ENCODE results near the gene SHISA5. TPM values are rescaled to one million over a fixed set of nuclear protein-coding genes. Genes with fewer than 3 reads are reported as not detected.

SHISA5 gene
- total RNA-seq, 1 experiment from 2014 or later = 137 TPM

DNA sequence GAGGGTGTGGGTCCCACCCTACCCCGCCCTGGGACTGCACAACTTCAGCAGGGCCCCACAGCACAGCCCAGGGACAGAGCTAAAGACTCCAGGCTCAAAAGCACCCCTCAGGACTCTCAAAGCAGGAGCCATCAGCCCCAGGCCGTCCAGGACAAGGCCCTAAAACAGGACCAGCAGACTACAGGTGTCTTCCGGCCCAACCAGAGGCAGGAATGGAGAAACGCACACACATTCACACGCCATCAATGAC, 31.4 kb downstream of the SHISA5 start:
- CTCF ChIA-PET = interaction anchor here (0.6 to 6.3 kb wide), 28 partner anchors 8 to 267 kb away, joined by 3 to 168 read pairs (median 7); partner anchors contain the start of genes ATRIP, CCDC51, PFKFB4 and SHISA5

DNA sequence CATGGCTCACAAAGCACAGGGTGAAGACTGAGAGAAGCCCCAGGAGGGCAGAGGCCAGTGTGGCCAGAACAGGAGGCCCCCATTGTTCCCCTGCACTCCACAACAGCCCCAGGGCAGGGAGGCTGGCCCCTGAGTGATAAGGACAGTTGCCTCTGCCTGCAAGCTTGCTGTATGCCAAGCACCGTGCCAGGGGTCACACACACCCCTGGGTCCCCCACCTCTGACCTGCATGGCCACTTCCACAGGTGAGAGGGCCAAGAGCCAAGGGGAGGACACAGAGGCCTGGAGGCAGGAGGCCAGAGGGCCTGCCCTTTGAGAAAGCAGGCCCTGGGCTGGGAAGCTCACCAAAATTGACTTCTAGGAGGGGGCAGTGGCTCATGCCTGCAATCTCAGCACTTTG, 33.7 kb downstream of the SHISA5 start:
- H3K4me3 Mint-ChIP-seq = no peak overlapping the region
- TF ChIP-seq, protein P1, sequence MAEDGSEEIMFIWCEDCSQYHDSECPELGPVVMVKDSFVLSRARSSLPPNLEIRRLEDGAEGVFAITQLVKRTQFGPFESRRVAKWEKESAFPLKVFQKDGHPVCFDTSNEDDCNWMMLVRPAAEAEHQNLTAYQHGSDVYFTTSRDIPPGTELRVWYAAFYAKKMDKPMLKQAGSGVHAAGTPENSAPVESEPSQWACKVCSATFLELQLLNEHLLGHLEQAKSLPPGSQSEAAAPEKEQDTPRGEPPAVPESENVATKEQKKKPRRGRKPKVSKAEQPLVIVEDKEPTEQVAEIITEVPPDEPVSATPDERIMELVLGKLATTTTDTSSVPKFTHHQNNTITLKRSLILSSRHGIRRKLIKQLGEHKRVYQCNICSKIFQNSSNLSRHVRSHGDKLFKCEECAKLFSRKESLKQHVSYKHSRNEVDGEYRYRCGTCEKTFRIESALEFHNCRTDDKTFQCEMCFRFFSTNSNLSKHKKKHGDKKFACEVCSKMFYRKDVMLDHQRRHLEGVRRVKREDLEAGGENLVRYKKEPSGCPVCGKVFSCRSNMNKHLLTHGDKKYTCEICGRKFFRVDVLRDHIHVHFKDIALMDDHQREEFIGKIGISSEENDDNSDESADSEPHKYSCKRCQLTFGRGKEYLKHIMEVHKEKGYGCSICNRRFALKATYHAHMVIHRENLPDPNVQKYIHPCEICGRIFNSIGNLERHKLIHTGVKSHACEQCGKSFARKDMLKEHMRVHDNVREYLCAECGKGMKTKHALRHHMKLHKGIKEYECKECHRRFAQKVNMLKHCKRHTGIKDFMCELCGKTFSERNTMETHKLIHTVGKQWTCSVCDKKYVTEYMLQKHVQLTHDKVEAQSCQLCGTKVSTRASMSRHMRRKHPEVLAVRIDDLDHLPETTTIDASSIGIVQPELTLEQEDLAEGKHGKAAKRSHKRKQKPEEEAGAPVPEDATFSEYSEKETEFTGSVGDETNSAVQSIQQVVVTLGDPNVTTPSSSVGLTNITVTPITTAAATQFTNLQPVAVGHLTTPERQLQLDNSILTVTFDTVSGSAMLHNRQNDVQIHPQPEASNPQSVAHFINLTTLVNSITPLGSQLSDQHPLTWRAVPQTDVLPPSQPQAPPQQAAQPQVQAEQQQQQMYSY (CRISPR knock-in tag; IDR thresholded peaks at IDR 0.05) = no peak
- TF ChIP-seq JAZF1 (CRISPR knock-in tag; IDR thresholded peaks at IDR 0.05) = no peak
- TF ChIP-seq GTF2I (CRISPR knock-in tag; conservative IDR thresholded peaks at IDR 0.05) = no peak
- no peak for TF ChIP-seq ATF1 (CRISPR knock-in tag; IDR thresholded peaks at IDR 0.05)
- no peak for TF ChIP-seq TEAD1 (CRISPR knock-in tag; IDR thresholded peaks at IDR 0.05)
- no peak for TF ChIP-seq ZNF138 (CRISPR knock-in tag; conservative IDR thresholded peaks at IDR 0.05)
- TF ChIP-seq, protein P2, sequence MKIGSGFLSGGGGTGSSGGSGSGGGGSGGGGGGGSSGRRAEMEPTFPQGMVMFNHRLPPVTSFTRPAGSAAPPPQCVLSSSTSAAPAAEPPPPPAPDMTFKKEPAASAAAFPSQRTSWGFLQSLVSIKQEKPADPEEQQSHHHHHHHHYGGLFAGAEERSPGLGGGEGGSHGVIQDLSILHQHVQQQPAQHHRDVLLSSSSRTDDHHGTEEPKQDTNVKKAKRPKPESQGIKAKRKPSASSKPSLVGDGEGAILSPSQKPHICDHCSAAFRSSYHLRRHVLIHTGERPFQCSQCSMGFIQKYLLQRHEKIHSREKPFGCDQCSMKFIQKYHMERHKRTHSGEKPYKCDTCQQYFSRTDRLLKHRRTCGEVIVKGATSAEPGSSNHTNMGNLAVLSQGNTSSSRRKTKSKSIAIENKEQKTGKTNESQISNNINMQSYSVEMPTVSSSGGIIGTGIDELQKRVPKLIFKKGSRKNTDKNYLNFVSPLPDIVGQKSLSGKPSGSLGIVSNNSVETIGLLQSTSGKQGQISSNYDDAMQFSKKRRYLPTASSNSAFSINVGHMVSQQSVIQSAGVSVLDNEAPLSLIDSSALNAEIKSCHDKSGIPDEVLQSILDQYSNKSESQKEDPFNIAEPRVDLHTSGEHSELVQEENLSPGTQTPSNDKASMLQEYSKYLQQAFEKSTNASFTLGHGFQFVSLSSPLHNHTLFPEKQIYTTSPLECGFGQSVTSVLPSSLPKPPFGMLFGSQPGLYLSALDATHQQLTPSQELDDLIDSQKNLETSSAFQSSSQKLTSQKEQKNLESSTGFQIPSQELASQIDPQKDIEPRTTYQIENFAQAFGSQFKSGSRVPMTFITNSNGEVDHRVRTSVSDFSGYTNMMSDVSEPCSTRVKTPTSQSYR (CRISPR knock-in tag; IDR thresholded peaks at IDR 0.05) = no peak
- no peak for TF ChIP-seq ZNF263 (CRISPR knock-in tag; IDR thresholded peaks at IDR 0.05; ENCODE audit: low read depth)
- TF ChIP-seq RORB (CRISPR knock-in tag; IDR thresholded peaks at IDR 0.05) = no peak
- no peak for TF ChIP-seq SOX15 (CRISPR knock-in tag; IDR thresholded peaks at IDR 0.05)
- no peak for ATAC-seq
- DNase-seq (ENCODE audit: low spot score) = no peak
- POLR2A ChIA-PET = no interaction called here
- CTCF ChIA-PET = interaction anchor here (1.0 to 2.8 kb wide), 4 partner anchors 34 to 79 kb away, joined by 3 to 10 read pairs (median 4); no protein-coding TSS in a partner anchor
- H3K27ac Mint-ChIP-seq = peak overlapping the region; percentile 79; the same call in 1 of the 2 replicates
- no peaks in the 10 kb centered on the region for H3K9me3 Mint-ChIP-seq
- no peaks in the 10 kb centered on the region; the same call in 1 of the 2 replicates for H3K27me3 Mint-ChIP-seq (ENCODE audit: low read depth)
- peaks cover 34% of the 10 kb centered on the region for H3K4me1 Mint-ChIP-seq
- peaks cover 19% of the 10 kb centered on the region; the same call in 1 of the 2 replicates for H3K36me3 Mint-ChIP-seq

More for the DNA sequence above, 31.4 kb downstream of the SHISA5 start:
- Mint-ChIP-seq H3K27me3 (ENCODE audit: low read depth) (no peaks in the 10 kb centered on the region; the same call in none of the 2 replicates), H3K9me3 (no peaks in the 10 kb centered on the region), H3K4me3 (peak overlapping the region; percentile 91), H3K4me1 (peaks cover 27% of the 10 kb centered on the region), H3K36me3 (peaks cover 17% of the 10 kb centered on the region), H3K27ac (peak overlapping the region; percentile 99)
- DNase-seq (ENCODE audit: low spot score) = peak; percentile 46
- TF ChIP-seq EMX1 (CRISPR knock-in tag; IDR thresholded peaks at IDR 0.05) = no peak
- TF ChIP-seq GTF2I (CRISPR knock-in tag; conservative IDR thresholded peaks at IDR 0.05) = no peak
- TF ChIP-seq, protein P3, sequence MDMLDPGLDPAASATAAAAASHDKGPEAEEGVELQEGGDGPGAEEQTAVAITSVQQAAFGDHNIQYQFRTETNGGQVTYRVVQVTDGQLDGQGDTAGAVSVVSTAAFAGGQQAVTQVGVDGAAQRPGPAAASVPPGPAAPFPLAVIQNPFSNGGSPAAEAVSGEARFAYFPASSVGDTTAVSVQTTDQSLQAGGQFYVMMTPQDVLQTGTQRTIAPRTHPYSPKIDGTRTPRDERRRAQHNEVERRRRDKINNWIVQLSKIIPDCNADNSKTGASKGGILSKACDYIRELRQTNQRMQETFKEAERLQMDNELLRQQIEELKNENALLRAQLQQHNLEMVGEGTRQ (CRISPR knock-in tag; IDR thresholded peaks at IDR 0.05) = no peak
- TF ChIP-seq CBFB (CRISPR knock-in tag; IDR thresholded peaks at IDR 0.05; ENCODE audit: low read depth) = no peak
- TF ChIP-seq, protein P4, sequence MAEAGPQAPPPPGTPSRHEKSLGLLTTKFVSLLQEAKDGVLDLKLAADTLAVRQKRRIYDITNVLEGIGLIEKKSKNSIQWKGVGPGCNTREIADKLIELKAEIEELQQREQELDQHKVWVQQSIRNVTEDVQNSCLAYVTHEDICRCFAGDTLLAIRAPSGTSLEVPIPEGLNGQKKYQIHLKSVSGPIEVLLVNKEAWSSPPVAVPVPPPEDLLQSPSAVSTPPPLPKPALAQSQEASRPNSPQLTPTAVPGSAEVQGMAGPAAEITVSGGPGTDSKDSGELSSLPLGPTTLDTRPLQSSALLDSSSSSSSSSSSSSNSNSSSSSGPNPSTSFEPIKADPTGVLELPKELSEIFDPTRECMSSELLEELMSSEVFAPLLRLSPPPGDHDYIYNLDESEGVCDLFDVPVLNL (CRISPR knock-in tag; IDR thresholded peaks at IDR 0.05; ENCODE audit: borderline replicate concordance, low read depth) = no peak
- TF ChIP-seq, protein P5, sequence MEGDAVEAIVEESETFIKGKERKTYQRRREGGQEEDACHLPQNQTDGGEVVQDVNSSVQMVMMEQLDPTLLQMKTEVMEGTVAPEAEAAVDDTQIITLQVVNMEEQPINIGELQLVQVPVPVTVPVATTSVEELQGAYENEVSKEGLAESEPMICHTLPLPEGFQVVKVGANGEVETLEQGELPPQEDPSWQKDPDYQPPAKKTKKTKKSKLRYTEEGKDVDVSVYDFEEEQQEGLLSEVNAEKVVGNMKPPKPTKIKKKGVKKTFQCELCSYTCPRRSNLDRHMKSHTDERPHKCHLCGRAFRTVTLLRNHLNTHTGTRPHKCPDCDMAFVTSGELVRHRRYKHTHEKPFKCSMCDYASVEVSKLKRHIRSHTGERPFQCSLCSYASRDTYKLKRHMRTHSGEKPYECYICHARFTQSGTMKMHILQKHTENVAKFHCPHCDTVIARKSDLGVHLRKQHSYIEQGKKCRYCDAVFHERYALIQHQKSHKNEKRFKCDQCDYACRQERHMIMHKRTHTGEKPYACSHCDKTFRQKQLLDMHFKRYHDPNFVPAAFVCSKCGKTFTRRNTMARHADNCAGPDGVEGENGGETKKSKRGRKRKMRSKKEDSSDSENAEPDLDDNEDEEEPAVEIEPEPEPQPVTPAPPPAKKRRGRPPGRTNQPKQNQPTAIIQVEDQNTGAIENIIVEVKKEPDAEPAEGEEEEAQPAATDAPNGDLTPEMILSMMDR (IDR thresholded peaks at IDR 0.05) = no peak
- TF ChIP-seq MYBL2 (CRISPR knock-in tag; IDR thresholded peaks at IDR 0.05) = no peak
- TF ChIP-seq, protein P6, sequence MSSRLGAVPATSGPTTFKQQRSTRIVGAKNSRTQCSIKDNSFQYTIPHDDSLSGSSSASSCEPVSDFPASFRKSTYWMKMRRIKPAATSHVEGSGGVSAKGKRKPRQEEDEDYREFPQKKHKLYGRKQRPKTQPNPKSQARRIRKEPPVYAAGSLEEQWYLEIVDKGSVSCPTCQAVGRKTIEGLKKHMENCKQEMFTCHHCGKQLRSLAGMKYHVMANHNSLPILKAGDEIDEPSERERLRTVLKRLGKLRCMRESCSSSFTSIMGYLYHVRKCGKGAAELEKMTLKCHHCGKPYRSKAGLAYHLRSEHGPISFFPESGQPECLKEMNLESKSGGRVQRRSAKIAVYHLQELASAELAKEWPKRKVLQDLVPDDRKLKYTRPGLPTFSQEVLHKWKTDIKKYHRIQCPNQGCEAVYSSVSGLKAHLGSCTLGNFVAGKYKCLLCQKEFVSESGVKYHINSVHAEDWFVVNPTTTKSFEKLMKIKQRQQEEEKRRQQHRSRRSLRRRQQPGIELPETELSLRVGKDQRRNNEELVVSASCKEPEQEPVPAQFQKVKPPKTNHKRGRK (CRISPR knock-in tag; IDR thresholded peaks at IDR 0.05; ENCODE audit: borderline replicate concordance) = no peak
- TF ChIP-seq SMAD3 (CRISPR knock-in tag; IDR thresholded peaks at IDR 0.05; ENCODE audit: borderline replicate concordance) = no peak
- no peak for TF ChIP-seq FOXP1 (CRISPR knock-in tag; IDR thresholded peaks at IDR 0.05; ENCODE audit: borderline replicate concordance)
- TF ChIP-seq ZNF317 (CRISPR knock-in tag; IDR thresholded peaks at IDR 0.05; ENCODE audit: borderline replicate concordance, low read depth) = no peak
- TF ChIP-seq, protein P7, sequence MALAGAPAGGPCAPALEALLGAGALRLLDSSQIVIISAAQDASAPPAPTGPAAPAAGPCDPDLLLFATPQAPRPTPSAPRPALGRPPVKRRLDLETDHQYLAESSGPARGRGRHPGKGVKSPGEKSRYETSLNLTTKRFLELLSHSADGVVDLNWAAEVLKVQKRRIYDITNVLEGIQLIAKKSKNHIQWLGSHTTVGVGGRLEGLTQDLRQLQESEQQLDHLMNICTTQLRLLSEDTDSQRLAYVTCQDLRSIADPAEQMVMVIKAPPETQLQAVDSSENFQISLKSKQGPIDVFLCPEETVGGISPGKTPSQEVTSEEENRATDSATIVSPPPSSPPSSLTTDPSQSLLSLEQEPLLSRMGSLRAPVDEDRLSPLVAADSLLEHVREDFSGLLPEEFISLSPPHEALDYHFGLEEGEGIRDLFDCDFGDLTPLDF (CRISPR knock-in tag; IDR thresholded peaks at IDR 0.05) = no peak
- POLR2A ChIA-PET = interaction anchor here (1.1 to 3.3 kb wide), 10 partner anchors 17 to 190 kb away, joined by 3 to 21 read pairs (median 6); partner anchors contain the start of genes ATRIP, CCDC51, CELSR3 and PFKFB4
- ATAC-seq = peak; percentile 1
